Smooth muscle cell (in vitro differentiated cells): ENCODE measurements around the gene SLCO3A1. TPM values are rescaled to one million over a fixed set of nuclear protein-coding genes. Genes with fewer than 3 reads are reported as not detected.

Source experiments
- DNase-seq: peaks from one replicate; lab custom pipeline; 2025; ENCODE audit not compliant: unreplicated experiment; lab: John Stamatoyannopoulos, UW
- H2AFZ ChIP-seq: fragments of 200-600 bp; sonication (generic); 2 replicates; pipeline ENCODE4 v1.6.0; 2016; ENCODE audit warnings: antibody characterized with exemption, low read depth, mild to moderate bottlenecking
- H3F3A ChIP-seq: fragments of 200-600 bp; sonication (generic); 2 replicates; pipeline ENCODE4 v1.6.0; 2017; ENCODE audit warnings: antibody characterized with exemption, low read depth
- H3K27ac ChIP-seq: fragments of 200-600 bp; sonication (generic); 2 replicates; pipeline ENCODE4 v1.5.1; 2016; ENCODE audit warnings: low read depth, mild to moderate bottlenecking
- H3K27me3 ChIP-seq: fragments of 200-600 bp; sonication (generic); 2 replicates; pipeline ENCODE4 v1.6.1; 2016; ENCODE audit warnings: low read depth, mild to moderate bottlenecking
- H3K36me3 ChIP-seq: fragments of 200-600 bp; sonication (generic); 2 replicates; pipeline ENCODE4 v1.5.1; 2016; ENCODE audit warnings: low read depth
- H3K4me1 ChIP-seq: fragments of 200-600 bp; sonication (generic); 2 replicates; pipeline ENCODE4 v1.5.1; 2016; ENCODE audit warnings: low read depth
- H3K4me2 ChIP-seq: fragments of 200-600 bp; sonication (generic); 2 replicates; pipeline ENCODE4 v1.6.0; 2016; ENCODE audit warnings: mild to moderate bottlenecking
- H3K4me3 ChIP-seq: fragments of 200-600 bp; sonication (generic); 2 replicates; pipeline ENCODE4 v1.5.1; 2016; ENCODE audit warnings: mild to moderate bottlenecking
- H3K79me2 ChIP-seq: fragments of 200-600 bp; sonication (generic); 2 replicates; pipeline ENCODE4 v1.6.0; 2016; ENCODE audit warnings: low read depth, mild to moderate bottlenecking
- H3K9ac ChIP-seq: fragments of 200-600 bp; sonication (generic); 2 replicates; pipeline ENCODE4 v1.6.0; 2016; ENCODE audit warnings: low read depth
- H3K9me3 ChIP-seq: fragments of 200-600 bp; sonication (generic); replicated peaks from 2 replicates; pipeline ENCODE4 v1.5.1; 2016; ENCODE audit warnings: low read depth
- H4K20me1 ChIP-seq: fragments of 200-600 bp; sonication (generic); 2 replicates; pipeline ENCODE4 v1.6.0; 2016; ENCODE audit warnings: low read depth
- WGBS: methylation state at CpG from one replicate; pipeline ENCODE4 v1.1.7; 2016; ENCODE audit warnings: low lambda C conversion rate; 5-methylcytosine and 5-hydroxymethylcytosine counted together
- polyA plus RNA-seq: library from polyadenylated mRNA; unstranded; fragments of >200 nt; fragmentation: Nextera tagmentation; extraction: Ambion mirVana; gene quantifications from 2 replicates; pipeline ENCODE4 v1.2.1, GENCODE V29; 2016
- total RNA-seq: library from RNA; depleted of rRNA; stranded (reverse); fragments of >200 nt; gene quantifications from 2 replicates; pipeline ENCODE4 v1.2.3, GENCODE V29; 2014
- TF ChIP-seq, protein P1 (sequence below): fragments of 200-600 bp; sonication (generic); IDR thresholded peaks from 2 replicates; pipeline ENCODE4 v1.5.1; 2017; ENCODE audit warnings: borderline replicate concordance, mild to moderate bottlenecking, antibody characterized with exemption; ENCODE audit not compliant: insufficient read depth, poor library complexity, severe bottlenecking

SLCO3A1 gene
- total and polyA plus RNA-seq, 2 experiments from 2014 or later = 1.3 to 12.6 TPM

GRCh38 chr15:91909574-91909973 lies 56.1 kb downstream of the SLCO3A1 start:
- Histone ChIP-seq H3K4me2 (no peak overlapping the region), H3K9me3 (no peaks in the 10 kb centered on the region), H3K4me3 (no peak overlapping the region), H2AFZ (no peak overlapping the region), H3K79me2 (no peaks in the 10 kb centered on the region), H3K9ac (no peak overlapping the region), H4K20me1 (no peaks in the 10 kb centered on the region), H3K4me1 (no peaks in the 10 kb centered on the region), H3K36me3 (no peaks in the 10 kb centered on the region), H3K27ac (no peak overlapping the region), H3F3A (no peaks in the 10 kb centered on the region), H3K27me3 (no peaks in the 10 kb centered on the region)
- no peak for DNase-seq
- TF ChIP-seq, protein P1, sequence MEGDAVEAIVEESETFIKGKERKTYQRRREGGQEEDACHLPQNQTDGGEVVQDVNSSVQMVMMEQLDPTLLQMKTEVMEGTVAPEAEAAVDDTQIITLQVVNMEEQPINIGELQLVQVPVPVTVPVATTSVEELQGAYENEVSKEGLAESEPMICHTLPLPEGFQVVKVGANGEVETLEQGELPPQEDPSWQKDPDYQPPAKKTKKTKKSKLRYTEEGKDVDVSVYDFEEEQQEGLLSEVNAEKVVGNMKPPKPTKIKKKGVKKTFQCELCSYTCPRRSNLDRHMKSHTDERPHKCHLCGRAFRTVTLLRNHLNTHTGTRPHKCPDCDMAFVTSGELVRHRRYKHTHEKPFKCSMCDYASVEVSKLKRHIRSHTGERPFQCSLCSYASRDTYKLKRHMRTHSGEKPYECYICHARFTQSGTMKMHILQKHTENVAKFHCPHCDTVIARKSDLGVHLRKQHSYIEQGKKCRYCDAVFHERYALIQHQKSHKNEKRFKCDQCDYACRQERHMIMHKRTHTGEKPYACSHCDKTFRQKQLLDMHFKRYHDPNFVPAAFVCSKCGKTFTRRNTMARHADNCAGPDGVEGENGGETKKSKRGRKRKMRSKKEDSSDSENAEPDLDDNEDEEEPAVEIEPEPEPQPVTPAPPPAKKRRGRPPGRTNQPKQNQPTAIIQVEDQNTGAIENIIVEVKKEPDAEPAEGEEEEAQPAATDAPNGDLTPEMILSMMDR = no peak
- WGBS = 89% methylated on average over 7 of the region's 7 CpGs

- H3K79me2 ChIP-seq = no peaks in the 10 kb centered on the region
- no peaks in the 10 kb centered on the region for H3K9me3 ChIP-seq
- H3K4me3 ChIP-seq = no peak overlapping the region
- H3K27me3 ChIP-seq = no peaks in the 10 kb centered on the region
- H3K4me1 ChIP-seq = no peaks in the 10 kb centered on the region
- 93% methylated on average over 7 of the region's 7 CpGs for WGBS
- DNase-seq = no peak
- no peak overlapping the region for H3K27ac ChIP-seq
- H3K4me2 ChIP-seq = no peak overlapping the region
- TF ChIP-seq, protein P1 = no peak
- no peak overlapping the region for H3K9ac ChIP-seq
- H3F3A ChIP-seq = no peaks in the 10 kb centered on the region
- no peaks in the 10 kb centered on the region for H4K20me1 ChIP-seq
- no peaks in the 10 kb centered on the region for H3K36me3 ChIP-seq
- no peak overlapping the region for H2AFZ ChIP-seq
These were observed 58.3 kb downstream of the SLCO3A1 start for GRCh38 chr15:91911844-91912243.

- H3K4me1 ChIP-seq = no peaks in the 10 kb centered on the region
- no peaks in the 10 kb centered on the region for H3K79me2 ChIP-seq
- TF ChIP-seq, protein P1 = no peak
- H3K9me3 ChIP-seq = no peaks in the 10 kb centered on the region
- H2AFZ ChIP-seq = no peak overlapping the region
- 95% methylated on average over 4 of the region's 4 CpGs for WGBS
- H3K36me3 ChIP-seq = no peaks in the 10 kb centered on the region
- H3K4me3 ChIP-seq = no peak overlapping the region
- no peaks in the 10 kb centered on the region for H3K27me3 ChIP-seq
- no peak overlapping the region for H3K4me2 ChIP-seq
- H3F3A ChIP-seq = no peaks in the 10 kb centered on the region
- H4K20me1 ChIP-seq = no peaks in the 10 kb centered on the region
- DNase-seq = no peak
- H3K9ac ChIP-seq = no peak overlapping the region
- no peak overlapping the region for H3K27ac ChIP-seq
These were observed 58.8 kb downstream of the SLCO3A1 start for GRCh38 chr15:91912336-91912735.

GRCh38 chr15:91913560-91913959 lies 60.1 kb downstream of the SLCO3A1 start:
- no peak for DNase-seq

More at GRCh38 chr15:91913560-91913959, 60.1 kb downstream of the SLCO3A1 start:
- no peaks in the 10 kb centered on the region for H3K4me1 ChIP-seq
- H3K79me2 ChIP-seq = no peaks in the 10 kb centered on the region
- 85% methylated on average over 6 of the region's 6 CpGs for WGBS
- no peaks in the 10 kb centered on the region for H4K20me1 ChIP-seq
- H3K9ac ChIP-seq = no peak overlapping the region
- no peak overlapping the region for H3K4me2 ChIP-seq
- no peaks in the 10 kb centered on the region for H3F3A ChIP-seq
- H3K36me3 ChIP-seq = no peaks in the 10 kb centered on the region
- TF ChIP-seq, protein P1 = no peak
- no peaks in the 10 kb centered on the region for H3K9me3 ChIP-seq
- no peak overlapping the region for H3K4me3 ChIP-seq
- no peak overlapping the region for H3K27ac ChIP-seq
- H2AFZ ChIP-seq = no peak overlapping the region
- H3K27me3 ChIP-seq = no peaks in the 10 kb centered on the region
